GM12878 (cell line): Measurements from ENCODE around the gene REN.

Source experiments
- CEBPB ChIP-seq, 2 experiments: fragments of 150-350 bp in 1 of 2; IDR thresholded peaks; 2 replicates each; pipeline ENCODE4 v1.6.1; 2012 to 2014; ENCODE audit warnings: low read depth in 2 of 2, low read length in 2 of 2, borderline replicate concordance in 1 of 2, inconsistent platforms in 1 of 2
- CREB1 ChIP-seq: IDR thresholded peaks from 2 replicates; pipeline ENCODE4 v1.6.1; 2012; ENCODE audit warnings: low read depth, mild to moderate bottlenecking, inconsistent platforms
- EZH2 ChIP-seq: IDR thresholded peaks from 2 replicates; pipeline ENCODE4 v1.6.1; 2012; ENCODE audit warnings: low read depth, mild to moderate bottlenecking, control low read depth, inconsistent platforms, low read length, borderline replicate concordance; ENCODE audit not compliant: control insufficient read depth
- HDAC2 ChIP-seq: fragments of 200-600 bp; sonication (generic); IDR thresholded peaks from 2 replicates; pipeline ENCODE4 v1.6.1; 2017
- IRF3 ChIP-seq: fragments of 450-650 bp; IDR thresholded peaks from 2 replicates; pipeline ENCODE4 v1.6.1; 2014; ENCODE audit warnings: mild to moderate bottlenecking
- NRF1 ChIP-seq: conservative IDR thresholded peaks from 2 replicates; pipeline ENCODE4 v1.6.1; 2011; ENCODE audit warnings: mild to moderate bottlenecking, low read depth, low read length, improper control_type of control experiment
- POLR2A ChIP-seq: IDR thresholded peaks from 2 replicates; pipeline ENCODE4 v1.6.1; 2011; ENCODE audit warnings: low read depth, mild to moderate bottlenecking, low read length
- RAD21 ChIP-seq: IDR thresholded peaks from 2 replicates; pipeline ENCODE4 v1.6.1; 2011; ENCODE audit warnings: mild to moderate bottlenecking, low read depth, low read length, moderate library complexity; ENCODE audit not compliant: insufficient read depth
- SMAD1 ChIP-seq: fragments of 450-650 bp; IDR thresholded peaks from 2 replicates; pipeline ENCODE4 v1.6.1; 2018; ENCODE audit warnings: mild to moderate bottlenecking, low read depth; ENCODE audit not compliant: partially characterized antibody
- SREBF2 ChIP-seq: IDR thresholded peaks from 2 replicates; pipeline ENCODE4 v1.6.1; 2012; ENCODE audit warnings: mild to moderate bottlenecking, low read length
- TAF1 ChIP-seq: IDR thresholded peaks from 2 replicates; pipeline ENCODE4 v1.6.1; 2011; ENCODE audit warnings: mild to moderate bottlenecking, low read depth, low read length, borderline replicate concordance
- ZNF274 ChIP-seq: IDR thresholded peaks from one replicate; pipeline ENCODE4 v1.8.0; 2011; ENCODE audit not compliant: insufficient read length, insufficient read depth
- TF ChIP-seq, protein P1 (sequence below): IDR thresholded peaks from 2 replicates; pipeline ENCODE4 v1.6.1; 2011; ENCODE audit warnings: low read depth, mild to moderate bottlenecking, low read length, moderate library complexity, borderline replicate concordance; ENCODE audit errors: extremely low read depth
- TF ChIP-seq, protein P2 (sequence below), 3 experiments: IDR thresholded peaks in 2 of 3; conservative IDR thresholded peaks in 1 of 3; 2 replicates each; pipeline ENCODE4 v1.5.1; 2011; ENCODE audit warnings: low read depth in 3 of 3, low read length in 3 of 3, mild to moderate bottlenecking in 3 of 3, control low read depth in 2 of 3, moderate library complexity in 2 of 3, inconsistent platforms in 1 of 3, mixed read lengths in 1 of 3; ENCODE audit not compliant: control insufficient read depth in 2 of 3, insufficient read depth in 1 of 3; ENCODE audit errors: extremely low read depth in 1 of 3

DNA sequence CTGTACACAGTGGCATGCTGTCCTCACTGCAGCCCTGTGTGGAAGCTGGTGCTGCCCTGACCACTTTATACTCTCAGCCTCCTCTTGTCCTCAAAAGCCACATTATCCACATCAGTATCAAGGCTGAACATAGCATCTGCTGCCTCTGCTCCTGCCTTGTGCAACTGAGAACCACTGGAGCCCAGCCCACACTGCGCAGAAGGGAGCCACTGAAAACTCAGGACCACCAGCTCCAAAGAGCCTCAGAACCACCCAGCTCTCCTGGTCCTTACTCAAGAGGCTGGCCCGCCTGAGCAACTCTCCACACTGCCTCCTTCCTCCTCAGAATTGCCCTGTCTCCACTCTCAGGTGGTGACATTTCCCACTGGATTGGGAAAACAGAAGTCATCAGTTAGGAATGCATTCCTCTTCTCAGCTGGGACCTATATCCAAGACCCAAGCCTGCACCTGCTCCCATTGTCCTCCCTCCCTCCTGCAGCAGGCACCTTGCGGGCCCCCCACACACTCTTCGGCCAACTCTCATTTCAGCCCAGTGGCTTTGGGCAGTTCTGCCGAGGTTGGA is 37.1 kb upstream of the REN start:
- TF ChIP-seq POLR2A (no peak), RAD21 (no peak), CREB1 (no peak), NRF1 (no peak), HDAC2 (no peak), CEBPB (IDR thresholded peaks at IDR 0.05; ENCODE audit: borderline replicate concordance in 1 of 2, low read depth in 2 of 2, low read length in 2 of 2) (no peak), SMAD1 (no peak), ZNF274 (no peak), TAF1 (no peak), IRF3 (no peak), EZH2 (no peak), SREBF2 (no peak)
- TF ChIP-seq, protein P1, sequence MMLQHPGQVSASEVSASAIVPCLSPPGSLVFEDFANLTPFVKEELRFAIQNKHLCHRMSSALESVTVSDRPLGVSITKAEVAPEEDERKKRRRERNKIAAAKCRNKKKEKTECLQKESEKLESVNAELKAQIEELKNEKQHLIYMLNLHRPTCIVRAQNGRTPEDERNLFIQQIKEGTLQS: no peak
- TF ChIP-seq, protein P2, sequence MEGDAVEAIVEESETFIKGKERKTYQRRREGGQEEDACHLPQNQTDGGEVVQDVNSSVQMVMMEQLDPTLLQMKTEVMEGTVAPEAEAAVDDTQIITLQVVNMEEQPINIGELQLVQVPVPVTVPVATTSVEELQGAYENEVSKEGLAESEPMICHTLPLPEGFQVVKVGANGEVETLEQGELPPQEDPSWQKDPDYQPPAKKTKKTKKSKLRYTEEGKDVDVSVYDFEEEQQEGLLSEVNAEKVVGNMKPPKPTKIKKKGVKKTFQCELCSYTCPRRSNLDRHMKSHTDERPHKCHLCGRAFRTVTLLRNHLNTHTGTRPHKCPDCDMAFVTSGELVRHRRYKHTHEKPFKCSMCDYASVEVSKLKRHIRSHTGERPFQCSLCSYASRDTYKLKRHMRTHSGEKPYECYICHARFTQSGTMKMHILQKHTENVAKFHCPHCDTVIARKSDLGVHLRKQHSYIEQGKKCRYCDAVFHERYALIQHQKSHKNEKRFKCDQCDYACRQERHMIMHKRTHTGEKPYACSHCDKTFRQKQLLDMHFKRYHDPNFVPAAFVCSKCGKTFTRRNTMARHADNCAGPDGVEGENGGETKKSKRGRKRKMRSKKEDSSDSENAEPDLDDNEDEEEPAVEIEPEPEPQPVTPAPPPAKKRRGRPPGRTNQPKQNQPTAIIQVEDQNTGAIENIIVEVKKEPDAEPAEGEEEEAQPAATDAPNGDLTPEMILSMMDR (IDR thresholded peaks at IDR 0.05 in 2 of 3, conservative IDR thresholded peaks at IDR 0.05 in 1 of 3; ENCODE audit: control insufficient read depth in 2 of 3, extremely low read depth in 1 of 3, insufficient read depth in 1 of 3, low read depth in 3 of 3, low read length in 3 of 3): no peak
